ENCODE results near the gene CLASP2. TPM values are rescaled to one million over a fixed set of nuclear protein-coding genes. Genes with fewer than 3 reads are reported as not detected.

The CLASP2 gene
- total and polyA plus RNA-seq, 7 experiments from 2014 or later, result 7.4 to 83.8 (median 70.5) TPM

- H3K4me1 ChIP-seq (ENCODE audit: control insufficient read depth in 2 of 2, insufficient read depth in 2 of 2, low read length in 2 of 2), result no peaks in the 10 kb centered on the region
- no peak overlapping the region for H3K27ac Mint-ChIP-seq
- H3K27ac ChIP-seq (ENCODE audit: low read depth, low read length), result no peak overlapping the region
- intact Hi-C loops (cut with micrococcal nuclease), result no loop called here
- H3K4me1 Mint-ChIP-seq, result peaks cover 0 to 5% (median 0%) of the 10 kb centered on the region in 7 donors
- ChIA-PET POLR2A (no interaction called here), CTCF (no interaction called here)
- peaks cover 0 to 7% (median 3%) of the 10 kb centered on the region in 3 experiments for H3K36me3 ChIP-seq (ENCODE audit: control insufficient read depth in 2 of 3, insufficient read depth in 3 of 3, low read length in 3 of 3)
- ATAC-seq (no peak), DNase-seq (no peak)
- no peak overlapping the region for H3K4me3 ChIP-seq (ENCODE audit: low read length)
- no peaks in the 10 kb centered on the region for H3K9me3 Mint-ChIP-seq
- no peaks in the 10 kb centered on the region for H3K27me3 Mint-ChIP-seq
- H3K4me3 Mint-ChIP-seq, result no peak overlapping the region
- H3K9me3 ChIP-seq (ENCODE audit: control insufficient read depth in 2 of 3, low read length in 3 of 3), result no peaks in the 10 kb centered on the region
- peaks cover 6 to 41% (median 25%) of the 10 kb centered on the region in 5 donors for H3K36me3 Mint-ChIP-seq
- no peaks in the 10 kb centered on the region for H3K27me3 ChIP-seq (ENCODE audit: control insufficient read depth in 2 of 2, insufficient read depth in 2 of 2, low read length in 2 of 2)
Observed at GRCh38 chr3:33613041-33613440, 105.0 kb downstream of the CLASP2 start.

DNA sequence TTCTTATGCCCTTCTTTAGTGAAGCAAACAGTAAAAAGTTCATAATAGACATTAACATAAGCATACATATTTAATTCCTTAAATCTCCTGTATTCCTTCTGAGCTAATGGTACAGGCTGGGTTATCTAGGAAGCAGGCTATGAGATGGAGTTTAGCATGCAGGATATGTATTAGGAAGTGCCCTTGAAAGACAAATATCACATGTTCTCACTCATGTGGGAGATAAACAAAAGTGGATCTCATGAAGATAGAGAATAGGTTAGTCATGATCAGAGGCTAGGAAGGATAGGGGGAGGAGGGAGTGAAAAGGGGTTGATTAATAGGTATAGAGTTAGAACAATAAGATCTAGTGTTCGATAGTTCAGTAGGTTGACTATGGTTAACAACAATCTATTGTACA lies 105.4 kb downstream of the CLASP2 start:
- H3K4me3 Mint-ChIP-seq, result no peak overlapping the region
- H3K27me3 Mint-ChIP-seq, result no peaks in the 10 kb centered on the region
- CTCF ChIA-PET, result no interaction called here
- H3K9me3 ChIP-seq (ENCODE audit: control insufficient read depth in 2 of 3, low read length in 3 of 3), result no peaks in the 10 kb centered on the region
- peaks cover 0 to 5% (median 0%) of the 10 kb centered on the region in 7 donors for H3K4me1 Mint-ChIP-seq
- intact Hi-C loops (cut with micrococcal nuclease), result no loop called here
- no peaks in the 10 kb centered on the region for H3K27me3 ChIP-seq (ENCODE audit: control insufficient read depth in 2 of 2, insufficient read depth in 2 of 2, low read length in 2 of 2)
- no peak overlapping the region for H3K27ac ChIP-seq (ENCODE audit: low read depth, low read length)
- H3K4me3 ChIP-seq (ENCODE audit: low read length), result no peak overlapping the region
- H3K27ac Mint-ChIP-seq, result no peak overlapping the region
- POLR2A ChIA-PET, result no interaction called here
- H3K4me1 ChIP-seq (ENCODE audit: control insufficient read depth in 2 of 2, insufficient read depth in 2 of 2, low read length in 2 of 2), result no peaks in the 10 kb centered on the region
- H3K9me3 Mint-ChIP-seq, result no peaks in the 10 kb centered on the region
- peaks cover 0 to 6% (median 5%) of the 10 kb centered on the region in 3 experiments for H3K36me3 ChIP-seq (ENCODE audit: control insufficient read depth in 2 of 3, insufficient read depth in 3 of 3, low read length in 3 of 3)
- H3K36me3 Mint-ChIP-seq, result peaks cover 6 to 42% (median 23%) of the 10 kb centered on the region in 5 donors
- DNase-seq, result no peak
- no peak for ATAC-seq

DNA sequence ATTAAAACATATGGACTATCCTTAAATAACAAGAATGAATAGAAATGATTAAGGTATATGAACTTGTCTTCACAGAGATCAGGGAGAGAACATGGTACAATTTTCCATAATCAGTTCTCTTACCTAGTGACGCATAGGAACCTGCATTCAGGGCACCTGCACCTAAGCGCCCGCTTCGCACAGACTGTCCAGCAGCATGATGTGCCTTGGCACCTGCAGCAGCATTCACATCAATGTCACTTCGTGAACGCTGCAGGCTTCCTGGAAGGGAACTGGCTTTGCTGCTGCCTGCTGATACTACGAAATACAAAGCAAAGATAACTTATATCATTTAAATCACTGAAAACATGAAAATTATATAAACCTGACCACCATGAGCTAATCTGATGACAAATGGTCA lies 115.2 kb downstream of the CLASP2 start:
- H3K4me1 ChIP-seq (ENCODE audit: control insufficient read depth in 2 of 2, insufficient read depth in 2 of 2, low read length in 2 of 2), result no peaks in the 10 kb centered on the region
- intact Hi-C loops (cut with micrococcal nuclease), result no loop called here
- peaks cover 15 to 71% (median 56%) of the 10 kb centered on the region in 5 donors for H3K36me3 Mint-ChIP-seq
- H3K27ac Mint-ChIP-seq, result no peak overlapping the region
- ATAC-seq, result no peak
- H3K9me3 ChIP-seq (ENCODE audit: control insufficient read depth in 2 of 3, low read length in 3 of 3), result no peaks in the 10 kb centered on the region
- H3K27ac ChIP-seq (ENCODE audit: low read depth, low read length), result no peak overlapping the region
- ChIA-PET CTCF (interaction anchor here (0.6 kb wide), 1 partner anchor 51 kb away, joined by 3 read pairs; no protein-coding TSS in a partner anchor), POLR2A (no interaction called here)
- no peak overlapping the region for H3K4me3 ChIP-seq (ENCODE audit: low read length)
- H3K9me3 Mint-ChIP-seq, result no peaks in the 10 kb centered on the region
- H3K4me1 Mint-ChIP-seq, result peaks cover 0 to 4% (median 0%) of the 10 kb centered on the region in 7 donors
- H3K36me3 ChIP-seq (ENCODE audit: control insufficient read depth in 2 of 3, insufficient read depth in 3 of 3, low read length in 3 of 3), result peaks cover 11 to 52% (median 12%) of the 10 kb centered on the region in 3 experiments
- H3K4me3 Mint-ChIP-seq, result no peak overlapping the region
- no peaks in the 10 kb centered on the region for H3K27me3 Mint-ChIP-seq
- H3K27me3 ChIP-seq (ENCODE audit: control insufficient read depth in 2 of 2, insufficient read depth in 2 of 2, low read length in 2 of 2), result no peaks in the 10 kb centered on the region
- DNase-seq, result no peak

GRCh38 chr3:33597257-33597689 lies 120.8 kb downstream of the CLASP2 start:
- CTCF ChIA-PET, result interaction anchor here (0.6 kb wide), 1 partner anchor 189 kb away, joined by 4 read pairs; no protein-coding TSS in a partner anchor
- intact Hi-C loops (cut with micrococcal nuclease), result no loop called here
- H3K27me3 ChIP-seq (ENCODE audit: control insufficient read depth in 2 of 2, insufficient read depth in 2 of 2, low read length in 2 of 2), result no peaks in the 10 kb centered on the region
- POLR2A ChIA-PET, result no interaction called here
- H3K4me1 Mint-ChIP-seq, result peaks cover 0 to 5% (median 0%) of the 10 kb centered on the region in 7 donors
- no peaks in the 10 kb centered on the region for H3K9me3 ChIP-seq (ENCODE audit: control insufficient read depth in 2 of 3, low read length in 3 of 3)
- no peak overlapping the region for H3K4me3 ChIP-seq (ENCODE audit: low read length)
- peaks cover 0 to 8% (median 5%) of the 10 kb centered on the region in 3 experiments for H3K36me3 ChIP-seq (ENCODE audit: control insufficient read depth in 2 of 3, insufficient read depth in 3 of 3, low read length in 3 of 3)
- H3K27me3 Mint-ChIP-seq, result no peaks in the 10 kb centered on the region
- H3K4me3 Mint-ChIP-seq, result no peak overlapping the region
- no peak for DNase-seq
- no peak overlapping the region for H3K27ac ChIP-seq (ENCODE audit: low read depth, low read length)
- H3K36me3 Mint-ChIP-seq, result peaks cover 4 to 32% (median 24%) of the 10 kb centered on the region in 5 donors
- no peaks in the 10 kb centered on the region for H3K4me1 ChIP-seq (ENCODE audit: control insufficient read depth in 2 of 2, insufficient read depth in 2 of 2, low read length in 2 of 2)
- H3K9me3 Mint-ChIP-seq, result no peaks in the 10 kb centered on the region
- peak overlapping the region in 2 of 9 donors; percentile 8 to 17 for H3K27ac Mint-ChIP-seq
- no peak for ATAC-seq

GRCh38 chr3:33592999-33593398 lies 125.1 kb downstream of the CLASP2 start:
- Mint-ChIP-seq H3K4me3 (no peak overlapping the region), H3K27me3 (no peaks in the 10 kb centered on the region), H3K27ac (no peak overlapping the region), H3K9me3 (no peaks in the 10 kb centered on the region), H3K4me1 (peaks cover 0 to 2% (median 0%) of the 10 kb centered on the region in 7 donors), H3K36me3 (peaks cover 4 to 30% (median 11%) of the 10 kb centered on the region in 5 donors)
- DNase-seq (no peak), ATAC-seq (no peak)
- H3K36me3 ChIP-seq (ENCODE audit: control insufficient read depth in 2 of 3, insufficient read depth in 3 of 3, low read length in 3 of 3), result peaks cover 0 to 20% (median 0%) of the 10 kb centered on the region in 3 experiments
- H3K9me3 ChIP-seq (ENCODE audit: control insufficient read depth in 2 of 3, low read length in 3 of 3), result no peaks in the 10 kb centered on the region
- intact Hi-C loops (cut with micrococcal nuclease), result no loop called here
- no peak overlapping the region for H3K27ac ChIP-seq (ENCODE audit: low read depth, low read length)
- CTCF ChIA-PET, result no interaction called here
- no peak overlapping the region for H3K4me3 ChIP-seq (ENCODE audit: low read length)
- no peaks in the 10 kb centered on the region for H3K4me1 ChIP-seq (ENCODE audit: control insufficient read depth in 2 of 2, insufficient read depth in 2 of 2, low read length in 2 of 2)
- POLR2A ChIA-PET, result no interaction called here
- H3K27me3 ChIP-seq (ENCODE audit: control insufficient read depth in 2 of 2, insufficient read depth in 2 of 2, low read length in 2 of 2), result no peaks in the 10 kb centered on the region

DNA sequence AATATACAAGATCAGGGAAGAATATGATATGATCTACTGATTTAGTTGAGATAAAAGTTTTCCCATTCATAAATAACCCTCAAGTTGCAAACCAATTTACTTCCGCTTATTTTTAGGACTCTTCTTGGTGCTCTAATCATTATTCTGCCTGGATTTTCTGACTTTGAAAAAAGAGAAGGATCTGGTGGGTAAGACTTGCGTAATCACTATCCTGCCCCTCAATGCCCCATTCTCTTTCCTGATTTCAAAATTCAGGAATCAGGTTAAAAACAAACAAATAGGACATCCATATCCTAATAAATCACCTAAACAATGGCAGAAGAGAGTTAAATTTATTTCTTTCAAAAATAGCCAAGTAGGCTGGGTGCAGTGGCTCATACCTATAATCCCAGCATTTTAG lies 127.5 kb downstream of the CLASP2 start:
- no peak overlapping the region for H3K27ac Mint-ChIP-seq
- Histone ChIP-seq H3K4me1 (ENCODE audit: control insufficient read depth in 2 of 2, insufficient read depth in 2 of 2, low read length in 2 of 2) (no peaks in the 10 kb centered on the region), H3K4me3 (ENCODE audit: low read length) (no peak overlapping the region), H3K9me3 (ENCODE audit: control insufficient read depth in 2 of 3, low read length in 3 of 3) (no peaks in the 10 kb centered on the region), H3K27ac (ENCODE audit: low read depth, low read length) (no peak overlapping the region), H3K27me3 (ENCODE audit: control insufficient read depth in 2 of 2, insufficient read depth in 2 of 2, low read length in 2 of 2) (no peaks in the 10 kb centered on the region), H3K36me3 (ENCODE audit: control insufficient read depth in 2 of 3, insufficient read depth in 3 of 3, low read length in 3 of 3) (peaks cover 0 to 20% (median 0%) of the 10 kb centered on the region in 3 experiments)
- H3K4me3 Mint-ChIP-seq, result no peak overlapping the region
- H3K27me3 Mint-ChIP-seq, result no peaks in the 10 kb centered on the region
- H3K4me1 Mint-ChIP-seq, result peaks cover 0 to 1% (median 0%) of the 10 kb centered on the region in 7 donors
- no peaks in the 10 kb centered on the region for H3K9me3 Mint-ChIP-seq
- ChIA-PET POLR2A (no interaction called here), CTCF (no interaction called here)
- DNase-seq, result no peak
- peaks cover 4 to 43% (median 10%) of the 10 kb centered on the region in 5 donors for H3K36me3 Mint-ChIP-seq
- no peak for ATAC-seq
- intact Hi-C loops (cut with micrococcal nuclease), result no loop called here

DNA sequence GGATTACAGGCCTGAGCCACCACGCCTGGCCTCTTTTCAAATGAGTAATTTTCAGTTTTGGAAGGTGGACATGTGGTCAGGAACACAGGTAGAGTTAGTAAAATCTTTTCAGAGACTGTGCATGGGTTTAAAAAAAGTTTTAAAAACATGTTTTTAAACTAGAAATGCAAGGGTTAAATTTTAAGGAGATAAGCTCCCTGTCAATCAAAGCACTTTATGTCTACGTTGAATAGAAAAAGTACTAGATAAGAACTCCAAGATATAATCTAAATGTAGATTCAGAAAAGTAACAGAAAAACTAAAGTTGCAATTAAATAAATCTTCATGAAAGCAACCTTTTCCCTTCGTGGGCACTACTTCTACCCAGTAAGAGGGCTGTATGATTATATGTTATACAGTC lies 131.7 kb downstream of the CLASP2 start:
- ATAC-seq (no peak), DNase-seq (no peak)
- Mint-ChIP-seq H3K9me3 (no peaks in the 10 kb centered on the region), H3K27ac (peak overlapping the region in 1 of 9 donors; percentile 17), H3K4me1 (peaks cover 0 to 1% (median 0%) of the 10 kb centered on the region in 7 donors), H3K4me3 (no peak overlapping the region), H3K27me3 (no peaks in the 10 kb centered on the region), H3K36me3 (peaks cover 0 to 55% (median 10%) of the 10 kb centered on the region in 5 donors)
- CTCF ChIA-PET, result no interaction called here
- H3K27ac ChIP-seq (ENCODE audit: low read depth, low read length), result no peak overlapping the region
- no peaks in the 10 kb centered on the region for H3K9me3 ChIP-seq (ENCODE audit: control insufficient read depth in 2 of 3, low read length in 3 of 3)
- no peaks in the 10 kb centered on the region for H3K27me3 ChIP-seq (ENCODE audit: control insufficient read depth in 2 of 2, insufficient read depth in 2 of 2, low read length in 2 of 2)
- H3K4me3 ChIP-seq (ENCODE audit: low read length), result no peak overlapping the region
- intact Hi-C loops (cut with micrococcal nuclease), result no loop called here
- H3K36me3 ChIP-seq (ENCODE audit: control insufficient read depth in 2 of 3, insufficient read depth in 3 of 3, low read length in 3 of 3), result peaks cover 0 to 39% (median 0%) of the 10 kb centered on the region in 3 experiments
- H3K4me1 ChIP-seq (ENCODE audit: control insufficient read depth in 2 of 2, insufficient read depth in 2 of 2, low read length in 2 of 2), result no peaks in the 10 kb centered on the region
- POLR2A ChIA-PET, result no interaction called here
